ENCODE results near the gene FCN1. TPM values are rescaled to one million over a fixed set of nuclear protein-coding genes. Genes with fewer than 3 reads are reported as not detected.

Gene FCN1
- total and polyA plus RNA-seq, 10 of the 15 experiments (the other 5 are each of a cell fraction or from before 2014, with no cell fraction given) = 0.08 TPM; not detected in 9

DNA sequence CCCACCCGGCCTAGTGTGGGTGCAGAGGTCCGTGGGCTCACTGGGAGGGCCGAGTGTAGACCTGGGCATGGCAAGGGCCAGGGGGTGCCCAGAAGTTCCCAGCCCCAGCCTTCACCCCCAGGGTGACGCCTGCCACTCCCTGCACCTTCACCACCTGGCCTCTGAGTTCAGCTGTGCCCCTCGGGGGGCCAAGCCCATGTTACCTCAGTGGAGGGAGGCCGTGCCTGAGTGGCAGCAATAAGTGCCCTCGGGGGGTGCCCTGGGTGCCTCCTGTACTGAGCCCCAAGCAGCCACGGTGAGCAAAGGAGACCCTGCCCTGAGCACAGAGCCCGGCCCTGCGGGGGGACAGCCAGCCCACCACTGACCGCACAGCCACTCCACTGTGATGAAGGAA lies 47.4 kb downstream of the FCN1 start (continued):
- TF ChIP-seq, protein P1, sequence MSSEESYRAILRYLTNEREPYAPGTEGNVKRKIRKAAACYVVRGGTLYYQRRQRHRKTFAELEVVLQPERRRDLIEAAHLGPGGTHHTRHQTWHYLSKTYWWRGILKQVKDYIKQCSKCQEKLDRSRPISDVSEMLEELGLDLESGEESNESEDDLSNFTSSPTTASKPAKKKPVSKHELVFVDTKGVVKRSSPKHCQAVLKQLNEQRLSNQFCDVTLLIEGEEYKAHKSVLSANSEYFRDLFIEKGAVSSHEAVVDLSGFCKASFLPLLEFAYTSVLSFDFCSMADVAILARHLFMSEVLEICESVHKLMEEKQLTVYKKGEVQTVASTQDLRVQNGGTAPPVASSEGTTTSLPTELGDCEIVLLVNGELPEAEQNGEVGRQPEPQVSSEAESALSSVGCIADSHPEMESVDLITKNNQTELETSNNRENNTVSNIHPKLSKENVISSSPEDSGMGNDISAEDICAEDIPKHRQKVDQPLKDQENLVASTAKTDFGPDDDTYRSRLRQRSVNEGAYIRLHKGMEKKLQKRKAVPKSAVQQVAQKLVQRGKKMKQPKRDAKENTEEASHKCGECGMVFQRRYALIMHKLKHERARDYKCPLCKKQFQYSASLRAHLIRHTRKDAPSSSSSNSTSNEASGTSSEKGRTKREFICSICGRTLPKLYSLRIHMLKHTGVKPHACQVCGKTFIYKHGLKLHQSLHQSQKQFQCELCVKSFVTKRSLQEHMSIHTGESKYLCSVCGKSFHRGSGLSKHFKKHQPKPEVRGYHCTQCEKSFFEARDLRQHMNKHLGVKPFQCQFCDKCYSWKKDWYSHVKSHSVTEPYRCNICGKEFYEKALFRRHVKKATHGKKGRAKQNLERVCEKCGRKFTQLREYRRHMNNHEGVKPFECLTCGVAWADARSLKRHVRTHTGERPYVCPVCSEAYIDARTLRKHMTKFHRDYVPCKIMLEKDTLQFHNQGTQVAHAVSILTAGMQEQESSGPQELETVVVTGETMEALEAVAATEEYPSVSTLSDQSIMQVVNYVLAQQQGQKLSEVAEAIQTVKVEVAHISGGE (CRISPR knock-in tag; IDR thresholded peaks at IDR 0.05) = no peak
- no peak for TF ChIP-seq TCF12 (IDR thresholded peaks at IDR 0.05; ENCODE audit: low read depth, low read length)

DNA sequence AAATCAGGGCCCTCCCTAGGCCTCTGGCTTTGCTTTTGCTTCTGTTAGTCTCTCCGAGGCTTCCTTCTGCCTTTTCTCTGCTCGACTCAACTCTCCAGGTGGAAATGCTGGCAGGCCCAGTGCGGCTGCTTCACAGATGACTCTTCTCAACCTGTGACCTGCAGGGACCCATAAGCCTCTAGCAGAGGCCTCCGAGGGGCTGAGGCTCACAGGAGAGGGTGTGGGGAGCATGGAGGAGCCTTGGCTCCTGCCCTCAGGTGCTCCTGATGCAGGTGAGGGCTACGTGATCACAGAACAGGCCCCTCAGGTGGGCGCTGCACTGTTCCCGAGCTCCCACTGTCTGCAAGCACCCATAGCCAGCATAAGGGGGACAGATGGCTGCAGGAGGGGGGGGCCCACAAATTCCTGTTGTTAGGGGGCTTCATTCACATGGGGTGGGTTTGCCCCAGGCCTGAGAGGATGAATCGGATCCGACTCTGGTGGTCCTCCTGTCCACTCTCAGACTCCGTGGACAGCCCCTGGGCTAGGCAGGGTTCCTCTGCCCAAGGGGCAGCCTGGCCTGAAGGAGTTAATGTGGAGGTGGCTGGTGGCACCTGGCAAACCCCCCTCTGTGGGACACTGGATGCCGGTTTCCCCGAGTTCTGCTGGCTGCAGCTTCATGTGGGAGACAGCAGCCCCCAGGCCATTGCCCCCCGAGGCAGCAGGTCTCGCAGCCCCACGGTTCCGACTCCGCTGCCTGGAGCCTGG lies 48.0 kb downstream of the FCN1 start:
- H3K4me1 ChIP-seq (ENCODE audit: control insufficient read depth, insufficient read depth, low read length) = peaks cover 6% of the 10 kb centered on the region; the same call in 1 of the 2 replicates
- in situ Hi-C loops (cut with MboI) = no loop called here
- peaks cover 4% of the 10 kb centered on the region; the same call in 2 of the 3 replicates for H3K9me3 ChIP-seq (replicated peaks; ENCODE audit: control insufficient read depth, insufficient read depth, low read length)
- ChIA-PET CTCF (interaction anchor here (0.6 kb wide), 1 partner anchor 159 kb away, joined by 3 read pairs; no protein-coding TSS in a partner anchor), POLR2A (no interaction called here), SMC1A (ENCODE audit: uncharacterized antibody, unreplicated experiment) (no interaction called here), RAD21 (ENCODE audit: unreplicated experiment) (no interaction called here)
- H3K27ac ChIP-seq (ENCODE audit: control insufficient read depth, insufficient read depth) = no peak overlapping the region
- H4K20me1 ChIP-seq (ENCODE audit: control insufficient read depth, insufficient read depth) = no peaks in the 10 kb centered on the region
- FAIRE-seq (no peak), DNase-seq (ENCODE audit: low read depth, low spot score) (no peak), ATAC-seq (no peak)
- no peaks in the 10 kb centered on the region for H3K79me2 ChIP-seq (ENCODE audit: control insufficient read depth, insufficient read depth, low read length)
- no peak overlapping the region for H3K9ac ChIP-seq (ENCODE audit: control insufficient read depth, insufficient read depth, low read length)
- no peak overlapping the region for H3K4me2 ChIP-seq (ENCODE audit: control insufficient read depth, insufficient read depth)
- no peak for TF ChIP-seq JUND (IDR thresholded peaks at IDR 0.05; ENCODE audit: low read depth, low read length)
- TF ChIP-seq, protein P2, sequence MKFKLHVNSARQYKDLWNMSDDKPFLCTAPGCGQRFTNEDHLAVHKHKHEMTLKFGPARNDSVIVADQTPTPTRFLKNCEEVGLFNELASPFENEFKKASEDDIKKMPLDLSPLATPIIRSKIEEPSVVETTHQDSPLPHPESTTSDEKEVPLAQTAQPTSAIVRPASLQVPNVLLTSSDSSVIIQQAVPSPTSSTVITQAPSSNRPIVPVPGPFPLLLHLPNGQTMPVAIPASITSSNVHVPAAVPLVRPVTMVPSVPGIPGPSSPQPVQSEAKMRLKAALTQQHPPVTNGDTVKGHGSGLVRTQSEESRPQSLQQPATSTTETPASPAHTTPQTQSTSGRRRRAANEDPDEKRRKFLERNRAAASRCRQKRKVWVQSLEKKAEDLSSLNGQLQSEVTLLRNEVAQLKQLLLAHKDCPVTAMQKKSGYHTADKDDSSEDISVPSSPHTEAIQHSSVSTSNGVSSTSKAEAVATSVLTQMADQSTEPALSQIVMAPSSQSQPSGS (IDR thresholded peaks at IDR 0.05; ENCODE audit: low read length) = no peak
- TF ChIP-seq RCOR1 (conservative IDR thresholded peaks at IDR 0.05; ENCODE audit: low read depth, low read length) = no peak
- TF ChIP-seq SUZ12 (IDR thresholded peaks at IDR 0.05; ENCODE audit: unreplicated experiment) = no peak
- TF ChIP-seq PAX5 (IDR thresholded peaks at IDR 0.05; ENCODE audit: borderline replicate concordance, low read depth, low read length) = no peak
- TF ChIP-seq SRF (IDR thresholded peaks at IDR 0.05; ENCODE audit: low read depth in 2 of 2, low read length in 2 of 2) = no peak
- no peak for TF ChIP-seq ASH2L (IDR thresholded peaks at IDR 0.05; ENCODE audit: borderline replicate concordance, low read depth)
- no peak for TF ChIP-seq DPF2 (IDR thresholded peaks at IDR 0.05)
- no peak for TF ChIP-seq SREBF1 (IDR thresholded peaks at IDR 0.05; ENCODE audit: low read length)
- H3K4me3 ChIP-seq = no peak overlapping the region
- H3K36me3 ChIP-seq (ENCODE audit: control insufficient read depth in 2 of 2, insufficient read depth in 2 of 2, low read length in 1 of 2) = no peaks in the 10 kb centered on the region
- BruUV-seq (replicated peaks) = no TSS peak
- H2AFZ ChIP-seq (ENCODE audit: control insufficient read depth, low read depth, low read length) = peak overlapping the region; percentile 43
- no peaks in the 10 kb centered on the region for H3K27me3 ChIP-seq (replicated peaks in 1 of 2; ENCODE audit: control insufficient read depth in 2 of 2, insufficient read depth in 2 of 2, low read length in 1 of 2)
- 39% methylated on average over 17 of the region's 17 CpGs for WGBS (ENCODE audit: insufficient coverage, insufficient replicate concordance, low lambda C conversion rate, missing lambda C conversion rate)
- intact Hi-C loops (cut with micrococcal nuclease; ENCODE audit: unreplicated experiment) = no loop called here

Data from GM12878 (cell line).